ENCODE data around the gene GABPB2. TPM values are rescaled to one million over a fixed set of nuclear protein-coding genes. Genes with fewer than 3 reads are reported as not detected.

GABPB2 gene
- total and polyA plus RNA-seq, 10 donors: 3.0 to 22.8 (median 14.6) TPM

GRCh38 chr1:151164732-151165280 is 94.2 kb downstream of the GABPB2 start:
- H3K4me3 ChIP-seq: peak overlapping the region; percentile 65 to 95 (median 80)
- H3K27me3 ChIP-seq (replicated peaks in 1 of 7): no peaks in the 10 kb centered on the region
- no peak for TF ChIP-seq CTCF (IDR thresholded peaks at IDR 0.05 in 8 of 11, conservative IDR thresholded peaks at IDR 0.05 in 3 of 11)
- no peak for TF ChIP-seq POLR2A (IDR thresholded peaks at IDR 0.05)
- no peak for TF ChIP-seq POLR2AphosphoS5 (IDR thresholded peaks at IDR 0.05)
- H3K27ac ChIP-seq: peak overlapping the region; percentile 74 to 93 (median 88)
- H3K9me3 ChIP-seq: no peaks in the 10 kb centered on the region
- no peak for DNase-seq
- H3K4me1 ChIP-seq: peaks cover 15 to 80% (median 48%) of the 10 kb centered on the region in 6 donors
- WGBS, 5 donors: 53 to 70% (median 59%) methylated on average over 7 to 11 of the region's 11 CpGs
- intact Hi-C loops (cut with DNase I; ENCODE audit: low total_unique reads): no loop called here
- H3K36me3 ChIP-seq: peaks cover 0 to 81% (median 33%) of the 10 kb centered on the region in 6 donors

GRCh38 chr1:151165281-151165737 is 94.7 kb downstream of the GABPB2 start:
- H3K36me3 ChIP-seq: peaks cover 0 to 83% (median 36%) of the 10 kb centered on the region in 6 donors
- no peak for TF ChIP-seq POLR2A (IDR thresholded peaks at IDR 0.05)
- no peak for TF ChIP-seq POLR2AphosphoS5 (IDR thresholded peaks at IDR 0.05)
- TF ChIP-seq CTCF (IDR thresholded peaks at IDR 0.05 in 8 of 11, conservative IDR thresholded peaks at IDR 0.05 in 3 of 11): no peak
- H3K4me1 ChIP-seq: peaks cover 15 to 74% (median 43%) of the 10 kb centered on the region in 6 donors
- peak overlapping the region; percentile 65 to 95 (median 80) for H3K4me3 ChIP-seq
- intact Hi-C loops (cut with DNase I; ENCODE audit: low total_unique reads): no loop called here
- WGBS, 5 donors: 25 to 38% (median 28%) methylated on average over 15 of the region's 15 CpGs
- H3K27ac ChIP-seq: peak overlapping the region; percentile 74 to 93 (median 88)
- DNase-seq: peak; percentile 88
- no peaks in the 10 kb centered on the region for H3K27me3 ChIP-seq (replicated peaks in 1 of 7)
- H3K9me3 ChIP-seq: no peaks in the 10 kb centered on the region

GRCh38 chr1:151165738-151166504 is 95.4 kb downstream of the GABPB2 start, which contains the start of the genes LYSMD1 and SCNM1:
TSS of gene LYSMD1 (minus strand) at chr1:151165902. CDS start at chr1:151165258, 644 bp downstream.
TSS of gene SCNM1 (plus strand) at chr1:151166144. CDS start at chr1:151166153, 9 bp downstream.
- intact Hi-C loops (cut with DNase I; ENCODE audit: low total_unique reads): no loop called here
- H3K36me3 ChIP-seq: peaks cover 0 to 83% (median 33%) of the 10 kb centered on the region in 6 donors
- peak; percentile 97 for DNase-seq

More at GRCh38 chr1:151165738-151166504, 95.4 kb downstream of the GABPB2 start, which contains the start of the genes LYSMD1 and SCNM1:
- peak within 1 kb of the TSS; percentile 74 to 93 (median 88) for H3K27ac ChIP-seq
- peaks cover 15 to 68% (median 40%) of the 10 kb centered on the region in 6 donors for H3K4me1 ChIP-seq
- H3K4me3 ChIP-seq: peak within 1 kb of the TSS; percentile 65 to 95 (median 80)
- peak; percentile 83 to 99 (median 97) for TF ChIP-seq POLR2AphosphoS5 (IDR thresholded peaks at IDR 0.05)
- peak in 10 of 11 experiments; percentile 32 to 83 (median 63) for TF ChIP-seq CTCF (IDR thresholded peaks at IDR 0.05 in 8 of 11, conservative IDR thresholded peaks at IDR 0.05 in 3 of 11)
- TF ChIP-seq POLR2A (IDR thresholded peaks at IDR 0.05): peak; percentile 9 to 91 (median 49)
- WGBS, 5 donors: 0 to 2% (median 1%) methylated on average over 38 of the region's 38 CpGs
- no peaks in the 10 kb centered on the region for H3K27me3 ChIP-seq (replicated peaks in 1 of 7)
- H3K9me3 ChIP-seq: no peaks in the 10 kb centered on the region

Data from spleen (tissue), 11 donors.